Astrocyte (in vitro differentiated cells and primary cell): ENCODE results near the gene MKS1. TPM values are rescaled to one million over a fixed set of nuclear protein-coding genes. Genes with fewer than 3 reads are reported as not detected.

ENCODE experiments used
- DNase-seq: peaks from one replicate; pipeline ENCODE4 v3.0.0-alpha.2; 2010; ENCODE audit warnings: low read depth
- FAIRE-seq: peaks from 2 replicates; lab custom pipeline; 2011; peaks lifted over from hg19 to GRCh38; lab: Jason Lieb, UNC
- H2AFZ ChIP-seq: 2 replicates; pipeline ENCODE4 v1.6.0; 2012; ENCODE audit warnings: low read depth, low read length, inconsistent platforms
- H3K27ac ChIP-seq: 2 replicates; pipeline ENCODE4 v1.5.1; 2011; ENCODE audit warnings: low read depth, low read length, inconsistent platforms
- H3K27me3 ChIP-seq: 2 replicates; pipeline ENCODE4 v1.6.0; 2011; ENCODE audit warnings: low read length, inconsistent platforms; ENCODE audit not compliant: insufficient read depth
- H3K36me3 ChIP-seq: 2 replicates; pipeline ENCODE4 v1.5.1; 2011; ENCODE audit warnings: low read length, inconsistent platforms; ENCODE audit not compliant: insufficient read depth
- H3K4me1 ChIP-seq: 2 replicates; pipeline ENCODE4 v1.5.1; 2011; ENCODE audit warnings: low read length, inconsistent platforms; ENCODE audit not compliant: insufficient read depth
- H3K4me2 ChIP-seq: 2 replicates; pipeline ENCODE4 v1.6.0; 2012; ENCODE audit warnings: low read length, inconsistent platforms
- H3K4me3 ChIP-seq: 2 replicates; pipeline ENCODE4 v1.5.1; 2011; ENCODE audit warnings: low read depth, mild to moderate bottlenecking, low read length, inconsistent platforms; ENCODE audit not compliant: insufficient read depth
- H3K79me2 ChIP-seq: 2 replicates; pipeline ENCODE4 v1.6.0; 2012; ENCODE audit warnings: mild to moderate bottlenecking, low read length, inconsistent platforms; ENCODE audit not compliant: insufficient read depth
- H3K9ac ChIP-seq: 2 replicates; pipeline ENCODE4 v1.6.0; 2012; ENCODE audit warnings: mild to moderate bottlenecking, low read length, inconsistent platforms
- H3K9me3 ChIP-seq: 2 replicates; pipeline ENCODE4 v1.5.1; 2012; ENCODE audit warnings: low read depth, mild to moderate bottlenecking, low read length, inconsistent platforms; ENCODE audit not compliant: insufficient read depth
- H4K20me1 ChIP-seq: 2 replicates; pipeline ENCODE4 v1.6.0; 2012; ENCODE audit warnings: low read length, inconsistent platforms; ENCODE audit not compliant: insufficient read depth
- H3K27ac Mint-ChIP-seq: one replicate; pipeline ENCODE4 v1.8.0; 2021; ENCODE audit warnings: mild to moderate bottlenecking, mixed read lengths; ENCODE audit not compliant: unreplicated experiment
- H3K27me3 Mint-ChIP-seq: one replicate; pipeline ENCODE4 v1.8.0; 2021; ENCODE audit warnings: low read depth, mixed read lengths; ENCODE audit not compliant: unreplicated experiment
- H3K36me3 Mint-ChIP-seq: one replicate; pipeline ENCODE4 v1.8.0; 2021; ENCODE audit warnings: low read depth, mixed read lengths; ENCODE audit not compliant: unreplicated experiment
- H3K4me1 Mint-ChIP-seq: one replicate; pipeline ENCODE4 v1.8.0; 2021; ENCODE audit warnings: low read depth, mixed read lengths; ENCODE audit not compliant: unreplicated experiment
- H3K4me3 Mint-ChIP-seq: one replicate; pipeline ENCODE4 v1.8.0; 2021; ENCODE audit warnings: mild to moderate bottlenecking, moderate library complexity, mixed read lengths; ENCODE audit not compliant: unreplicated experiment
- H3K9me3 Mint-ChIP-seq: one replicate; pipeline ENCODE4 v1.8.0; 2021; ENCODE audit warnings: mild to moderate bottlenecking, mixed read lengths; ENCODE audit not compliant: unreplicated experiment
- CTCF ChIP-seq: IDR thresholded peaks from 2 replicates; pipeline ENCODE4 v1.5.1; 2011; ENCODE audit warnings: low read depth, mild to moderate bottlenecking, inconsistent platforms, low read length, moderate library complexity; ENCODE audit not compliant: insufficient read depth
- EZH2 ChIP-seq: IDR thresholded peaks from 2 replicates; pipeline ENCODE4 v1.6.1; 2012; ENCODE audit warnings: mild to moderate bottlenecking, low read length, inconsistent platforms; ENCODE audit not compliant: insufficient read depth
- total RNA-seq: library from RNA; stranded (reverse); gene quantifications from 2 replicates; pipeline ENCODE4 v1.2.1, GENCODE V29; 2021

The MKS1 gene
- total RNA-seq, 1 donor from 2014 or later = 12.0 TPM

- H3K27me3 ChIP-seq = peaks cover 40% of the 10 kb centered on the region
- H3K27ac ChIP-seq = no peak overlapping the region
- H3K4me2 ChIP-seq = no peak overlapping the region
- Mint-ChIP-seq H3K36me3 (peaks cover 2% of the 10 kb centered on the region), H3K27me3 (peaks cover 69% of the 10 kb centered on the region), H3K4me1 (no peaks in the 10 kb centered on the region), H3K27ac (no peak overlapping the region), H3K9me3 (peaks cover 6% of the 10 kb centered on the region), H3K4me3 (no peak overlapping the region)
- no peaks in the 10 kb centered on the region for H3K36me3 ChIP-seq
- no peaks in the 10 kb centered on the region for H3K9me3 ChIP-seq
- H4K20me1 ChIP-seq = no peaks in the 10 kb centered on the region
- TF ChIP-seq EZH2 (no peak), CTCF (no peak)
- DNase-seq (no peak), FAIRE-seq (no peak)
- no peaks in the 10 kb centered on the region for H3K79me2 ChIP-seq
- no peak overlapping the region for H3K9ac ChIP-seq
- no peaks in the 10 kb centered on the region for H3K4me1 ChIP-seq
- H3K4me3 ChIP-seq = no peak overlapping the region
- H2AFZ ChIP-seq = no peak overlapping the region
These were observed 33.1 kb upstream of the MKS1 start for GRCh38 chr17:58252141-58252540.

GRCh38 chr17:58250344-58251011 lies 31.4 kb upstream of the MKS1 start:
- H3K4me3 Mint-ChIP-seq = no peak overlapping the region

More at GRCh38 chr17:58250344-58251011, 31.4 kb upstream of the MKS1 start:
- Mint-ChIP-seq H3K36me3 (peaks cover 2% of the 10 kb centered on the region), H3K27me3 (peaks cover 73% of the 10 kb centered on the region), H3K4me1 (no peaks in the 10 kb centered on the region), H3K27ac (no peak overlapping the region), H3K9me3 (peaks cover 6% of the 10 kb centered on the region)
- peaks cover 39% of the 10 kb centered on the region for H3K27me3 ChIP-seq
- H3K4me3 ChIP-seq = no peak overlapping the region
- no peak overlapping the region for H3K4me2 ChIP-seq
- H3K9me3 ChIP-seq = no peaks in the 10 kb centered on the region
- no peak for DNase-seq
- TF ChIP-seq EZH2 (no peak), CTCF (no peak)
- no peaks in the 10 kb centered on the region for H3K4me1 ChIP-seq
- FAIRE-seq = no peak
- no peaks in the 10 kb centered on the region for H3K79me2 ChIP-seq
- no peak overlapping the region for H3K9ac ChIP-seq
- H2AFZ ChIP-seq = peak overlapping the region; percentile 90
- no peaks in the 10 kb centered on the region for H3K36me3 ChIP-seq
- H3K27ac ChIP-seq = no peak overlapping the region
- no peaks in the 10 kb centered on the region for H4K20me1 ChIP-seq
